LoVo (cell line): Measurements from ENCODE around the gene KIF18B.
A peak's percentile ranks its signal among the peaks of the same experiment; 100 is the strongest.

Experiments
- DNase-seq: peaks from one replicate; pipeline ENCODE4 v3.0.0-alpha.2; 2016; ENCODE audit warnings: low spot score

KIF18B gene

GRCh38 chr17:44905006-44906000, 42.3 kb downstream of the KIF18B start:
- no peak for DNase-seq

DNA sequence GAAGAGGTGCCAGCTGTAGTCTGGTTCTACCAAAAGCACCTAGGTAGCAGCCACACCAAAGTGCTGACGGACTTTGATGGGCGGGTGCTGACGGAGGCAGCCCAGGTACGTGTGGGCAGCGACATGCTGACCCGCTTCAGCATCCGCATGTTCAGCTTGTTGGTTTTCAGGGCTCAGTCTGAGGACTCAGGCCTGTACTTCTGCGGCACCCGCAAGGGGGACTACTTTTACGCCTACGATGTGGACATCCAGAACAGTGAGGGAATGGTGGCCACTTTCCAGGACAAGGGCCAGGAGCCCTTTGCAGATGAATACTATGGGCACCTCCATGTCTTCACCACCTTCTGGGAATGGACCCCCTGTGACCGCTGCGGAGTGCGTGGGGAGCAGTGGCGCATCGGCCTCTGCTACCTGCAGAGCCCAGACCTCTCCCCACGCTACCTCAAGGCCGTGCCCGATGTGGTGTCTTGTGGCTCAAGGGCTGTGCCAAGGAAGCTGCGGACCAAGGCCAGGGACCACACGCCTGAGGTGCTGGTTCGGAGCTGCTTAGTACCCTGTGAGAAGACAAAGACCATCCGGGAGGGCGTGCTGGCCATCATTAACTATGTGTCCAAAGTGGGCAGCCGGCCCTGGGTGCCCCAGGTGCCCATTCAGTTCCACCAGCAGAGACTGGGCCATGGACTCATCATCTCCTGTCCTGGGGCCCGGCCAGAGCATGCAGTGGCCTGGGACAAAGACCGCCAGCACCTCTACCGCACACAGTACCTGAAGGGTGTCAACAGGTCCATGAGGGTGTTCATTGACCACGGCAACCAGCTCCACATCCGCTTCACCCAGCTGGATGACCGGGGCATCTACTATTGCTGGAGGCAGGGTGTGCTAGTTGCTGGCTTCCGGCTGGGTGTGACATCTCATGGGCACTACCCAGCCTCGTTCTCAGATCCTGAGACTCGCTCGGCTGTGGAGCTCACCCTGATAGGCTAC, 43.3 kb downstream of the KIF18B start:
- no peak for DNase-seq

- DNase-seq, result no peak
These were observed 44.4 kb downstream of the KIF18B start for GRCh38 chr17:44903012-44903685.

- DNase-seq, result no peak
These were observed 45.3 kb downstream of the KIF18B start for GRCh38 chr17:44902135-44902760.

DNA sequence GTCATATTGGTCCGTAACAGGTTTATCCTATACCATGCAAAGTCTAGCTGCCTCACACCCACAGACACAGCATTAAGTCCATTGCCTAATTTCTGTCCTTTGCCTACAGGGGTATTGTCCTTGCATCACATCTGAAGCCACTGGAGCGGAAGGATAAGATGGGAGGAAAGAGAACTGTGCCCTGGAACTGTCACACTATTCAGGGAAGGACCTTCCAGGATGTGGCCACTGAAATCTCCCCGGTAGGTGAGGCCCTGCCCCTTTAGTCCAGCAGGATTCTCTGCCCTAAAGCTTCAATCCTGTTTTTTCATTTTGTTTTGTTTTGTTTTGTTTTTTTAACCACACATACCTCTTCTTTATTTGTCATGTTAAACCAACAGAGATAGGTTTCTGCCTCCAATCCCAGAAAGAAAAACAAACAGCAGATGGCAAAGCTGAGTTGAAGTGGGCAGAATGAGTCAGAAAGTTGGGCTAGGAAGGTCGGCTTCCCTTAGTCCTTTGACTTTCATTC, 46.1 kb downstream of the KIF18B start:
- no peak for DNase-seq

DNA sequence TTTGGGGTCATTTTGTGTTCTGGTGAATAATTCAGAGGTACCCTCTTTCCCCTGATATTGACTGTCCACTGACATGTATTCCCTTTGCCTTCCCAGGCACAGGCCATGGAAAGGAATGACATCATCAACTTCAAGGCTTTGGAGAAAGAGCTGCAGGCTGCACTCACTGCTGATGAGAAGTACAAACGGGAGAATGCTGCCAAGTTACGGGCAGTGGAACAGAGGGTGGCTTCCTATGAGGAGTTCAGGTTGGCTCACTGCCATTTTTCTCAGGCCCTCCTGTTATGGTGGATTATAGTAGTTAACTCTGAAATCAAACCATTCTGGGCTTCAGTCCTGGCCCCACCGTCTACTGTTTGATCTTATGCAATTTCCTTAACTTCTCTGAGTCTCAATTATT, 46.7 kb downstream of the KIF18B start:
- DNase-seq, result no peak

DNA sequence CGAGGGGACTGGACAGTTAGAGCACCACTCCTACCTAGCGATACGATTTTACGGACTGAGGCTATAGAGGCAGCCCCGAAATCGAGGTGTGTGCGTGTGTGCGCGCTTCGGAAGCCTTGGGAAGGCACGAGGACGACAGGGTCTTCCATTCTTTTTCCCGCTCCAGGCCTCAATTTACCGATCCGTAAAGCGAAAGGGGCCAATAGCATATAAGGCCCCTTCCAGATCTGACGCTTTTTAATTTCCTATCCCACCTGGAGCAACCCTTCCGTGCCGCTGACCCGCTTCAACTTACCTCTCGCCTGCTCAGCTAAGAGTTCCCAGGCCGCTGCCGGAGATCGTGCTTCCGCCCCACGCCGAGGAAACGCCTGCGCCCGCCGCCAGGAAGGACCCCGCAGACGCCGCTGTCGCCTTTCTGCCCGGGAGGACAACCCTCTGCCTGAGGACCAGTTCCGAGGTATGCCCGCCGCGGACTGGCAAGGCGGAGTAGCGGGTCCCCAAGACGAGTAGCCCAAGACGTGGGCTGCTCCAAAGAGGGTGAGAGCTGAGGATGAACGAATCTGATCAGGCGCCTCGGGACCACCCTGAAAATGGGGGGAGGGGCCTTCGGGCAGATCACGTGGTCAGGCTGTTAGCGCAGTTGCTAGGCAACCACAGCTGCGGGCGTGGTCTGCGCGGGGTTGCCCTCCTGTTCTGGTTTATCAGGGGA, 48.3 kb downstream of the KIF18B start, which contains the start of gene EFTUD2:
EFTUD2 (minus strand) TSS at position 372 of the 709 bp plus-strand sequence. CDS start 4,924 bp downstream, outside the sequence.
- DNase-seq, result peak; percentile 92

GRCh38 chr17:44898768-44899073, 48.9 kb downstream of the KIF18B start:
- no peak for DNase-seq

DNA sequence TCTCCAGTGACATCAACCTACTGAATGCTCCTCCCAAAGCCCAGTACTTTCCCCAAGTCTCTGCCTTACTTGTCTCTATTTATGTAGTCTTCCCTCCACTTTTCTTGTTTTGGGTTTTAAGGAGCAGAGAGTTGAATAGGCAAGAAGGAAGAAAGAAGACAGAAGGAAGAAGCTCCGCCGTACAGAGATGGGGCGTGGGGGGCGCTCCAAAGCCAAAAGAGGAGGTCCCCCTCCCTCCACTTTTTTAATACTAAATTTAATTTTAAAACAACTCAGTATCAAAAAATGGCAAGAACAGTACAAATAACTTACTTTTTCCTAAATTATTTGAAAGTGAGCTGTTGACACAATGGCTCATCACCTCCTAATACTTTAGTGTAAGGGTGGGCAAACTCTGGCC, 52.9 kb downstream of the KIF18B start:
- DNase-seq, result no peak

DNA sequence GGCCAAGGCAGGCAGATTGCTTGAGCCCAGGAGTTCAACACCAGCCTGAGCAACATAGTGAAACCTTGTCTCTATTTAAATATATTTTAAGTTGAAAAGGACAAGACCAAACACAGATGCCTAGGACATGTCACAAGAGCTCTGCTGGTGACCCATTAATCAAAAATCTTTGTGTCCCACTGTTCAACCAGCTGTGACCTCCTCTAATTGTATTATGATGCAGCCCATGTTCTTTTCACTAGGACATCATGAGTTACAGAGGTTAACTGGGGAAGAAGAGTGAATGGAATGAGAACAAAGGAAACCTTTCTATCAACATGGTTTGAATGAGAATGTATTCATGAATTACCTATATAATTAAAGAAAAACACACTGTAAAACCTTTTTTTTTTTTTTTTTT, 55.3 kb downstream of the KIF18B start:
- DNase-seq, result no peak

DNA sequence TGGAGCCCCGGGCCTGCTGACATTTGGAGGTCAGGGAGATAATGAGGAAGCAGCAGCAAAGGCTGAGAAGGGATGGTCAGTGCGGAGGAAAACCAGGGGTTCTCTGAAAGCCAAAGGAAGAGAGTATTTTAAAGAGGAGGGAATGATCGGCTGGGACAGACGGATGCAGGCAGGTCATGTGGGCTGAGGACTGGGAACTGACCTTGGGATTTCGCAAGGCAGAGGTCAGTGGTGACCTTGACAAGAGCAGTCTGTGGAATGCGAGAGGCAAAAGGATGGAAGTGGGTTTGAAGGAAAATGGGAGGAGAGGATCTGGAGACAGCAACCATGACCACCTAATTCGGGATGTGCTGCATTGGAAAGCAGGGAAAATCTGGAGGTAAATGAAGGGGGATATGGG, 58.6 kb downstream of the KIF18B start:
- DNase-seq, result no peak

DNA sequence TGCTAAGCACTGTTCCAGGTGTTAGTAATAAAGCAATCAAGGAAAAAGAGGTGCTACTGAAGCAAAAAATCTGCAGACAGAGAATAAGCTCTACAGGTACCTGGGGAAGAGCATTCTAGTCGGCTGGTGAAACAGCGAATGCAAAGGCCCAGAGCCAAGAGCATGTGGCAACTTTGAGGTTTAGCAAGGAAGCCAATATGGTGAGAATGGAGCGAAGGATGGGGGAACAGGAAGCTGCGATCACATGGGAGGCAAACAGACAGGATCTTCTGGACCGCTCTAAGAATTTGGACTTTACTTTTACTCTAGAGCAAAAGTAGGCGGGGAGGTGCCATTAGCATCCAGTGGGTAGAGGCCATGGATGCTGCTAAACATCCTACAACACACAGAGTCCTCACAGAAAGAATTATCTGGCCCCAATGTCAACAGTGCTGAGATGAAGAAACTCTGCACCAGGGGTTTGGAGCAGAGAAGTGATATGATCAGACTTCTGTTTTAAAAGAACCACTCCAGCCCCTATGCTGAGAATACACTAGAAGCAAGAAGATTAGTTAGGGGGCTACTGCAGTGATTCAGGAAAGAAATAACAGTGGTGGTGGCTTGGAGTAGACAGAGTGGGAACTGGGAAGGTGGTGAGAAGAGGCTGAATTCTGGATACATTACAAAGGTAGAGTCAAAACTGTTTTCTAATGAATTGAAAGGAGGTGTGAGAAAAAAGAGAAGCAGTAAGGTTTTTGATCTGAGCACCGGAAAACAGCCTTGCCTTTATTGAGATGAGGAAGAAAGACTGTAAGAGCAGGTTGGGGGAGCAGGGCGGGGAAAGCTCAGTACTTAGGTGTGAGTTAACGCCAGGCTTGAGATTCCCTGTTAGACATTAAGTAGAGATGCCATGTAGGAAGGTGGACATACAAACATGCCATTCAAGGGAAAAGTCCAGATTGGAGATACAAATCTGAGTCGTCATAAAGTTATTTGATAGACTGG, 59.3 kb downstream of the KIF18B start:
- DNase-seq, result no peak

GRCh38 chr17:44887016-44887415, 60.6 kb downstream of the KIF18B start:
- DNase-seq, result no peak

GRCh38 chr17:44884941-44885340, 62.6 kb downstream of the KIF18B start:
- no peak for DNase-seq

GRCh38 chr17:44881145-44881544, 66.4 kb downstream of the KIF18B start:
- no peak for DNase-seq

DNA sequence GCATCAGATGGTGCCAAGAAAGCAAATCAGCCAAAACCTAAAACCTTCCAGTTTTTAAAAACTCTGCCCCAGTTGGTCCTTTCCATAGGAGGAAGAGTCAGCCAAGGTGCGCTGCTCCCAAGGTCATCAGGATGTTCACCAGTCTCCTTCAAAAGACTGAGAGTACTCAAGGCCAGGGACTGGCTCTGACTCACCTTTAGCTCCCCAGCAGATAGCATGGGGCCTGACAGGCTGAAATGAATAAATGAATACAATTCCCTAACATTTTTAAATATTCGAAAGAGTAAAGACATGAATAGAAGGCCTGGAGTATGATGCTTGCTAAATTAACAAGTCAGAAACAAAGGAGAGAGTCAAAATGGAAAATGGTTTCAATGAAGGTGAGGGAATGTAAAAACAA, 67.5 kb downstream of the KIF18B start:
- no peak for DNase-seq

- no peak for DNase-seq
These were observed 68.2 kb downstream of the KIF18B start for GRCh38 chr17:44879376-44879775.

- DNase-seq, result no peak
These were observed 68.8 kb downstream of the KIF18B start for GRCh38 chr17:44878627-44879221.

GRCh38 chr17:44877121-44877520, 70.5 kb downstream of the KIF18B start:
- no peak for DNase-seq
